Stimulated activated CD8-positive, alpha-beta memory T cell treated with anti-CD3 and anti-CD28 coated beads, Interleukin-12 subunit alpha, Interleukin-12 subunit beta, amount 100 ng/mL, for 24 hours (primary cell): ENCODE data around the gene EFCAB14.
"Not testable (repeated sequence)": the region's sequence is repeated elsewhere in the genome, so short reads cannot be mapped to it uniquely, and the experiment has no call there.

Experiments
- DNase-seq: peaks from one replicate; pipeline ENCODE4 v3.0.0-alpha.2; 2020; ENCODE audit errors: extremely low read depth

Gene EFCAB14

DNA sequence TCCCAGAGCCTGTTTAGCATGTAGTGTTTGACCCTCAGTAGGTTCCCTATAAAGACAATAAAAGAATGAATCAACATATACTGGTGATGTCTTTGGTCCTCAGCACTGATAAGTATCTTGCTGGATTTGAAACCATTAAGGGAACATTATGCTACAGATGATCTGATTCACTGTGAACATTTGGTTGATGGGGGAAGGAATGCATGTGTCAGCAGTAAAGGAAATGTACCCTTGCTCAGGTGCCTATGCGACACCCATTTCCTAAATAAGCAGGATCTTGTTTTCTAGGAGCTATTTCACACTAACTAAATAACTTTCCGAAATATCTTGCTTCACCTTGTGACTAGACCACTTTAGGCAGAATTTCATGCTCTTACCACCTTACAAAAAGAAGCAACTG lies 34.2 kb downstream of the EFCAB14 start:
- no peak for DNase-seq

DNA sequence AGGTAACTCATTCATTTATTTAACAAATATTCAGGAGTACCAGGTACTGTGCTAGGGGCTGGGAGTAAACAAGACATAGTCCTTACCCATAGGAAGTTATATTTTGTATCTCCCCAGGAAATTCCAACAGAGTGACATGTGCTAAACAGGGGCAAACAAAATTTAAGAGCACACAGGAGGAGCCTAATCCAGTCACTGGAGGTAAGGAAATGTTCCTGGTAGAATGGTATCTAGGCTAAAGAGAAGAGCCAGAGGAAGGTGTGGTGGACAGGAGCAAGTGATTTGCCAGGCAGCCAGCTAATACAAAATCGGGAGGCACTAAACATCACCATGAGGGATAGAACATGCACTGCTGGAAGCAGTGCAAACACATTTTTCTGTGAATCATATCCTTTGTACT lies 36.9 kb downstream of the EFCAB14 start:
- DNase-seq = no peak

DNA sequence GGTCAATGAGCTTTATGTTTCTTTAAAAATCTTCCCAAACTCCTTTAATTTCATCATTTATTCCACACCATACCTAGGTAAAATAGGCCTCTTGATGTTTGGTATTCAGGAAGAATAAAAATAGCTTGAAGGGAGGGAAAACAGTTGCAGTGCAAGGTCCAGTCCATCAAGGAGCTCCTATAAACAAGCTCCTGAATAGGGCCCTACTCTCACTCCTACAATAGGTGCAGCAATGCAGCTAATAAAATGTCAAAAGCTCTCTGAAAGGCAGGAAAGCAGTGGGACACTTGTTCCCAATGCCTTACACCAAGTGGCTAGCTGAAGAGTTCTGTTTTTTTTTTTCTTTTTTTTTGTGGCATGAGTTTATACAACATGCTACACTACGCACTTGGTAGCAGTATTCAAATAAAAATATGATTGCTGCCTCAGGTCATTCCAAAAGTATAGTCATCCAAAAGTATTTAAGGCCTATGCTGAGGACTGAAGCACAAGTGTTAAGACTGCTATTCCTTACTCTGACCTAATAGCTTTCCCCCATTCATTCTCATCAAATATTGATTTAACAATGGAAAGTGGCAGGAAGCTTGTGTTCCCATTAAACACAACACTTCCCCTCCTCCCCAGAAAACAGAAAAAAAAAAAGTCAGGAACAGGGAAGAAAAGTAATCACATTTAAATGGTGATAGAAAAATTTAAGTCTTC lies 37.4 kb downstream of the EFCAB14 start:
- DNase-seq = no peak

DNA sequence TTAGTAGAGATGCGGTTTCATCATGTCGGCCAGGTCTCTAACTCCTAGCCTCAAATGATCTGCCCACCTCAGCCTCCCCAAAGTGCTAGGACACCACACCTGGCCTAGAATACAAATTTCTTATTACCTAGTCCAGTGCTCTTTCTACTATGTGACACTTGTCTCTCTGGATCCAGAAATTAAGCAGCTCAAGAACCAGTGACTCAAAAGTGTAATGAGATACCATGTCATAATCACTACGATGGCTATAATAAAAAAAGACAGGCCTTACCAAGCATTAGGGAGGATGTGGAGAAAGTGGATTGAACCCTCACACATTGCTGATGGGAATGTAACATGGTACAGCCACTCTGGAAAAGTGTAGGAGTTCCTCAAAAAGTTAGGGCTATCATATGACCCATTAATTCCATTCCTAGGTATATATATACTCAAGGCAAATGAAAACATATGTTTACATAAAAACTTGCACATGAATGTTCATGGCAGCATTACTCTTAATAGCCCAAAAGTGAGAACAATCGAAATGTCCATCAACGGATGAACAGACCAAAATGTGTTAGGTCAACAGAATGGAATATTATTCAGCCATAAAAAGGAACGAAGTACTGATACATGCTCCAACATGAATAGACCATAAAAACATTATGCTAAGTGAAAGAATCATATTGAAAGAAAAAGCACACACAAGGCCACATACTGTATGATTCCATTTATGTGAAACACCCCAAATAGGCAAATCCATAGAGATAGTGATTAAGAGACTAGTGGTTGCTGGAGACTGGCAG lies 38.9 kb downstream of the EFCAB14 start:
- no peak for DNase-seq

DNA sequence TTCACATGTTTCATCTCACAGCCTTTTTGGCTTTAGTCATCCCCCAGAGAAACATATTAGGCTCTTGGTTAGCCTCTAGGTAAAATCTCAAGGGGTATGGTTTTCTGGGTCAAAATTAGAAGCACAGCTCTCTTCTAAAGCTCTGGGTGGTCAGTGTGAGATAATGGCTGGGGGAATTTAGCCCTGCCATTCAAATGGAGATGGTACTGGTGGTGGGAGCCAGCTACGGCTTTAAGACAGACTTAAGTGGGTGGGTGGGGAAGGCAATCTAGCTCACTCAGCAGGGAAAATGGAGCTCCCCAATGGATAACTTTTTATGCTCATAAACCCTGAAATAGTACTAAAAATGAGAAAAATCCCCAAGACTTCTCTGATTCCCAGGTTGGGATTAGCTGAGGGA lies 41.6 kb downstream of the EFCAB14 start:
- no peak for DNase-seq

DNA sequence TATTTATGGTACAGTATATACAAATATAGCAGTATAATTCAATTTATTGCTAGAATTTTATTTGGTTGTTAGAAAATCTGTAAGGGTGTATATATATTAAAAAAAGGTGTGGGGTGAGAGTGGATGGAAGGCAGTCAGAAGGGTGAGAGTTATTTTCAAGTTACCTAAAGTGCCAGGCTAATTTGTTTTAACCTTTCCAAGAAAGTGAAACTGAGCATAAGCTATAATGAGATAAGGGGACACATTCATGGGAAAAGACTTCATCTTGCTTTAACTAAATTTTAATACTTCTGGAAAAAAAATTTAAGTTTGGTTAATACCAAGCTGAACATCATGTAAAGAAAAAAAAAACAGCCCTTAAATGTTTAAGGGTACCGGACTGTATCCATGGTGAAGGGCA lies 42.4 kb downstream of the EFCAB14 start:
- DNase-seq = no peak

DNA sequence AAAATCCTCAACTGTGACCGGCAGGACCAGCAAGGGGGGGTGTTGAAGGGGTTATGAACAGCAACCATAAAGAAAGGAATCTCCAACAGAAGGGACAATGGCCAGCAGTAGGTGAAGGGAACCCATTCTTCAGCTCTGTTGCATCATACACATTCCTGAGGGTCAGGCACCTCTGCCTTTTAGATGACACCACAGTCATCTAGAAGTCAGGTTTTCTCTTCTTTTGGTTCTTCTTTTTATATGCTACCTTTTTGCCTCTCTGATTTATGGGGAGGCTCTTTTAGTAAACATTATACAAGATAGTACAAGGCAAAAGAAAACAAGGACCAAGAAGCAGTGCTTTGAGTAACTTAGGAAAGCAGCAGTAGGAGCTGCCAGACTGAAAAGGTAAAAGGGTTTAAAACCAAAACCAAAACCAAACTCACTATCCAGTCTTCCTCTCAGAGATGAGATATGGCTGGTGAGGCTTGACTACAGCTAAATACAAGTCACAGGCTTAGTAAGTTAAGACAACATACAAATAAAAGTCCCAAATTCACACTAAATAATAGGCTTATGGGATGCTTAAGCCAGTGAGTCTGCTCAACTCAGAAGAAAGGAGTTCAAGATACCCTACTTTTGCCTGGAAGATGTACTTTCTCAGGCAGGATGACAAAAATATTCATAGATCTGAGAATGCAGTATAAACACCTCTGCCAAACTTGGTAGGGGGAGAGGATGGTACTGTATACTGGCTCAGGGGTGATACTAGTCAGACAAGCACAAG lies 43.2 kb downstream of the EFCAB14 start:
- no peak for DNase-seq

DNA sequence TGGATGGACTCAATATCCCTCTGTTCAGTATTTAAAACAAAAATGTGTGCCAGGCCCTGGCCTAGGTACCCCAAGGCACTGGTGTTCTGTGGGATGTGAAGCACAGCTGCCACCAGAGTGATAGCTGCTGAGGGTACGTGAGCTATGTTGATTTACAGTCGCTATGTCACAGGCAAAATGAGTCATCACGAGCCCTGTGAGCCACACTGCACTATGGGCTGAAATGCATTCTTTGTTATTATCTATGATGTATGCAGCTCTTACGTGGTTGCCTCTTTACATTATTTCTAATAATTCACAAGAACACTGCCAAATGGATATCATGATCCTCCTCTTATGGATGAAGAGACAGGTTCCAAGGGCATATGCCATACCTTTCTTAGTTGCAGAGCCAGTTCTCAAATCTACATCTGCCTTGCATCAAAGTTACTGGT lies 45.1 kb downstream of the EFCAB14 start:
- DNase-seq = no peak

DNA sequence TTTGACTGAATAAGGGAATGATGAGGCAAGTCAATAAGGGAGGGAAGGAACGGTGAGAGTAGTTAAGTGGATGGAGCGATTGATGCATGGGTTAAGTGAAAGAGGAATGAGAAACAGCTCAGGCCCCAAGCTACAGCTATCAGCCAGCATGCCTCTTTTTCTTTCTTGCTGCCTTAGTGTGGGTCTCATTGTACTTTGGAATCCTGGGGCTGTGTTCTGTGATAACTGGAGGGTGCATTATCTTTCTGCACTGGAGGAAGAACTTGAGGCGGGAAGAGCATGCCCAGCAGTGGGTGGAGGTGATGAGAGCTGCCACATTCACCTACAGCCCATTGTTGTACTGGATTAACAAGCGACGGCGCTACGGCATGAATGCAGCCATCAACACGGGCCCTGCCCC lies 46.2 kb downstream of the EFCAB14 start:
- DNase-seq = no peak

DNA sequence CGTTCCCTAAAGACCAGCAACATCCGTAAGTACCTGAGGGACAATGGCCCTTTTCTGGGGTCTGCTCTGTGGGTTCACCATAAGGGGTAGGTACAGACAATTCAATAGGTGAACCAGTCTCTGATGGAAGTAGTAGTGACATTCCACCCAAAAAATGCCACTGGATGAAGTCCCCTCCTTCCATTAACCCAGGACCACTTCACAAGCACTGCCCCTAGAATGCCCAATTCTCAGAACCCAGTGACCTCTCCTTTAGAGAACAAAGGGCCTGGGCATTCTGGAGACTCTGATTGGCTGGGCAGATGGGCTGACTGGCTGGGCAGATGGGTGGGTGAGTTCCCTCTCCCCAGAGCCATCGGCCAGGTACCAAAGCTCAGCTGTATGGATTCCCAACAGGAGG lies 47.4 kb downstream of the EFCAB14 start, which contains the start of gene TEX38:
TEX38 (plus strand) TSS at position 301 of the 400 bp plus-strand sequence; CDS start at position 382, 81 bp downstream.
- DNase-seq = no peak

DNA sequence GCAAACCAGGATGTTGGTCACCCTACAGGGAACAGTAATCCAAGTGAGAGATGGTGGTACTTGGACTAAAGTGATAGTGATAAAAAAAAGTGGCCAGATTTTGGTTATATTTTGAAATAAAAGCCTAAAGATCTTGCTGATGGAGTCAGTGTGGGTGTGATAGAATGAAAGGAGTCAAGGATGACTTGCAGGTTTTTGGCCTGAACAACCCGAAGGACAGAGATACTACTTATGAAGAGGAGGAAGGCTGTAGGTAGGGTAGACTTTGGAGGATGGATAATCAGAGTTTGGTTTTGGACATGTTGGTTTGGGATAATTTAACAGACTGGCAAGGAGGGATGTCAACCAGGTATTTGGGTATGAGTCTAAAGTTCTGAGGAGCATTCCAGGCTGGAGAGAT lies 48.8 kb downstream of the EFCAB14 start:
- no peak for DNase-seq

DNA sequence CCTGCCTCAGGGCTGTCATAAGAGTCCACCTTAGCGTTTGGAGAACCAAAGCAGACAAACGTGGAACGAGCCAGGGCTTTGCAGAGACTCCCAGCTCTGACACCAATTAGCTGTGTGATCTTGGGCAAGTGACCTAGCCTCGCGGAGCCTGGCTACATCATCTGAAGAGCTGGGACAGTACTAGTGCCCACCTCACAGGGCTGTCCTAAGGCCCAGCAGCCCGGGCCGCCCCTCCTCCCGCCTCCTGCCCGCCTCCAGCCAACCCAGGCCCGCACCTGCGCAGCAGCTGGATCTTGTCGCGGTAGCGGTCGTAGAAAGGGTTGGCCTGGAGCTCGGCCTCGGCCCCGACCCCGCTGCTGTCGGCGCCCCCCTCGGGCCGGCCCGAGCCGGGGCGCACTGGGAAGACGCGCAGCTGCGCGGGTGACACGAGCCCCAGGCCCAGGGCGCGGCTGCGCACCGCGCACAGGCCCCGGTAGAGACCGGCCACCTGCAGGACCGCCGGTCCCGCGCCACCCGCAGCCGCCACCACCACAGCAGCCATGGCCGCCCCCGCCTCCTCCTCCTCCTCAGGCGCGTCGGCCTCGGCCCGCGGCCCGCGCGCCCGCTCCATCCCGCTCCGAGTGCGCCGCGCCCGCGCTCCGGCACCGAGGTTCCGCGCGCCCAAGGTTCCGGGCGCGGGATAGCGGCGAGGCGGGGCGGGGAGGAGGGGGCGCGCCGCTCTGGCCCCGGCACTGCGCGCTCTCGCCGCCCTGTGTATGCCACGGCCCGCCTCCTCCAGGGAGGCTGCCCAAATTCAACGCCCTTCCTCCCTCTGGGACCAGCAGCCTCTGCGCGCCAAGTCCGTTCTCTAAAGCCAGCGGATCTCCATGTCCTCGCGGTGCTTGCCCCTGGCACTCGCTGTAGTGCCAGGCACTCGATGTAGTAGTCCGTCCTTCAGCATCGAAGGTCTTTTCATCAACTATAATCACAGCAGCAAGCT lies 50.8 kb downstream of the EFCAB14 start, which contains the start of gene ATPAF1:
ATPAF1 (minus strand) TSS at position 583 of the 979 bp plus-strand sequence; CDS start at position 541, 42 bp downstream.
- peak; percentile 24 for DNase-seq

DNA sequence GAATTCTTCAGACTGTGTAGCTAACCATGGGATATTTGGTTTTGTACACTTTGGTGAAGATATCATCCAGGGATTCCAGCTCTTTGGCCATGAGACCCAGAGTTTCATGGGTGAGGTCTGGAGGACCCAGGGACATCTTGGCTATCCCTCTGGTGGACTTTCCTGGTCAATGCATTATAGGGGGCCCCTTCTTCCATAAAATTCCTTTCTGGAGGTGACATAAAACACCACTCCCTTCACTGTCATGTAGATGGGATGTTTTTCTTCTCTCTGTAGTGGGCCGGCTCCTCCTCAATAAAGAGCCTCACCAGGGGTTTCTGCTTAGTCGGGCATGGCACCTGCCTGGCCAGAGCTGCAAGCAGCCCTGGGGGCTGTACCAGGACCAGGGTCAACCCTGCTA lies 52.9 kb downstream of the EFCAB14 start:
- no peak for DNase-seq

DNA sequence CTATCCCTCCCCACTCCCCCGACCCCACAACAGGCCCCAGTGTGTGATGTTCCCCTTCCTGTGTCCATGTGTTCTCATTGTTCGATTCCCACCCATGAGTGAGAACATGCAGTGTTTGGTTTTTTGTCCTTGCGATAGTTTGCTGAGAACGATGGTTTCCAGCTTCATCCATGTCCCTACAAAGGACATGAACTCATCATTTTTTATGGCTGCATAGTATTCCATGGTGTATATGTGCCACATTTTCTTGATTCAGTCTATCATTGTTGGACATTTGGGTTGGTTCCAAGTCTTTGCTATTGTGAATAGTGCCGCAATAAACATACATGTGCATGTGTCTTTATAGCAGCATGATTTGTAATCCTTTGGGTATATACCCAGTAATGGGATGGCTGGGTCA lies 56.0 kb downstream of the EFCAB14 start:
- not testable (repeated sequence) for DNase-seq

DNA sequence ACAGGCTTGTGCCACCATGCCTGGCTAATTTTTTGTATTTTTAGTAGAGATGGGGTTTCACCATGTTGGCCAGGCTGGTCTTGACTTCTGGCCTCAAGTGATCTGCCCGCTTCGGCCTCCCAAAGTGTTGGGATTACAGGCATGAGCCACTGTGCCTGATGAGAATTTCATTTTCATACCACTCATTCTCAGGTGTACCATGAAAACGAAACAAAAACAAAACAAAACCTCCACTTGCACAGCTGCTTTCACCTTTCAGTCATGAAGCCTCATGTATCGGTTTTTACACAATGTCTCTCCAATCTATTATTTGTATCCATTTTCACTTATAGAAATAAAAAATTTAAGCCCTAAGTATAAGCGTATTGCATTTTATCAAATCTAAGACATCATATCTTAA lies 58.8 kb downstream of the EFCAB14 start:
- not testable (repeated sequence) for DNase-seq

DNA sequence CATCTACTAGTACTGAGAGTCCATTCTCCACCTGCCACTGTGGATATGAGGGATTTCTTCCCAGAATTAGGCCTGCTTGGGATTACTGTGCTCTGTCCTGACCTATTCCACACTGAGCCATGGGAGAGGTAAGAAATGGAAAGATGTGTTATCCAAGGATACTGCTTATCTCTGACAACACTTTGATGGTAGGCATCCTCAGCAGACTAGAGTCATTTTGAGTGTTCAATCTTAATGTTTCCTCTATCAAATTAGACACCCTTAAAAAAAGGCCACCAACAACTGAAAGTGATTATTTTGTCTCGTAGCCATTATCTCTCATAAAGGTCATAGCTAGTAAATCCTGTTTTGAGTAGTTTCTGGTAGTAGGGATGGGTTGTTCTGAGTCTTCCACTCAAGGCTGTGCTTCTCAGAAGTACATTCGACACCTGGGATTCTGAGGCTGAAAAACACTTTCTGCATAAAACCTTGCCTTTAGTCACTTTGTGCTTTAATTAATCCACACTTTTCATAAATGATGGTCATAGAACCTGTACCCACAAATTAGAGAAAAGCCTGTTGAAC lies 59.5 kb downstream of the EFCAB14 start:
- DNase-seq = no peak

DNA sequence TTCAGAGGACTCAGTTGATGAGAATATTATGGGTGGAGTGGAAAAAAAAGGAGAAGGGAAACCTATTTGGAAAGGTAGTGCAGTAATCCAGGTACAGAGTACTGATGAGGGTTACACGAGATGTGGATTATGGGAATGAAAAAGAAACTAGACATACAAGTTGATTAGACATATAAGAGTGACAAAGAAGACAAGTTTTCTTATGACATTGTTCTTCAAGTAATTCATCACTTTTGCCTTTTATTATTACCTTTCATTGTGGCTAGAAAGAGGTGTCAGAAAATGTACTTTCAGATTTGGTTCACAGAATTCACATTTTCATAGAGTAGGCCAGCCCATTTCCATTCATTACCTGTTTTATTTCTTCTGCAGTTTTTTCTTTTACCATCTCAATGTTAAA lies 61.1 kb downstream of the EFCAB14 start:
- no peak for DNase-seq

DNA sequence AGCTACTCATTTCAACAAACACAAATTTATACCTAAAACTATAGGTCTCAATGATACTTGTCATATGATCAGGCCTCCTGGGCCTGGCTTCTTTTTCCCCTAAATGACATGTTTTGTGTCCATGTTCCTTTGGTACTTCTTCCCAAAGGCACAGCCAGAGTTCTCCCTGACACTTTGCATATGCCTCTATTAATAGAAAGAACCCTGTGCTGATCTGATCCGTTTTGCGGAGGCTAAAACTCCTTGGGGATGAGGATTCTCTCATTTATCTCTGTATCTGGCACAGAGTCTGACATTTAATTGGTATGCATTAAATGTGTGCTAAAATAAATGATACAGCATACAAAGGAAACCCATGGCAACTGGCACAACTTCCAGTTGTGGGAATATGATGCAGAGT lies 62.3 kb downstream of the EFCAB14 start:
- DNase-seq = no peak

DNA sequence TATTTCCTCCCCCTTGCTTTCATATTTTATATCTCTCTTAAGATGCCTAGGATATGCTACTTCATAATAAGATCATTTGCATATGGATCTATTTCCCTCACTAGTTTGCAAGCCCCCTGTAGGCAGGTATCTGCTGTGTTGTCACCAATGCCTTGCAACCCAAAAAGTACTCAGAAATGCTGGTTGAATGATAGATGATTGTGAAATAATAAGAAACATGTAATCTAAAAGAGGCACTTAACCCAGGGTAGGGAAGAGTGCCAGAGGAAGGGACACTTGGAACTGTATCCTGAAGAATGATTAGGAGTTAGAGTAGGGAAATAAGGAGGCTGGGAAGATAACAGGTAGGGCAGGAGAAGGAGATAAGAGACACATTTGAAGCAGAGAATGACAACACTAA lies 63.1 kb downstream of the EFCAB14 start:
- no peak for DNase-seq

DNA sequence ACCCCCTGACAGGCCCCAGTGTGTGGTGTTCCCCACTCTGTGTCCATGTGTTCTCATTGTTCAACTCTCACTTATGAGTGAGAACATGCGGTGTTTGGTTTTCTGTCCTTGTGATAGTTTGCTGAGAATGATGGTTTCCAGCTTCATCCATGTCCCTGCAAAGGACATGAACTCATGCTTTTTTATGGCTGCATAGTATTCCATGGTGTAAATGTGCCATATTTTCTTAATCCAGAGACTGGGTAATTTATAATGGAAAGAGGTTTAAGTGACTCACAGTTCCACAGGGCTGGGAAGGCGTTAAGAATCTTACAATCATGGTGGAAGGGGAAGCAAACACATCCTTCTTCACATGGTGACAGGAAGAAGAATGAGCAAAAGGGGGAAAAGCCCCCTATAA lies 64.2 kb downstream of the EFCAB14 start:
- DNase-seq = not testable (repeated sequence)

DNA sequence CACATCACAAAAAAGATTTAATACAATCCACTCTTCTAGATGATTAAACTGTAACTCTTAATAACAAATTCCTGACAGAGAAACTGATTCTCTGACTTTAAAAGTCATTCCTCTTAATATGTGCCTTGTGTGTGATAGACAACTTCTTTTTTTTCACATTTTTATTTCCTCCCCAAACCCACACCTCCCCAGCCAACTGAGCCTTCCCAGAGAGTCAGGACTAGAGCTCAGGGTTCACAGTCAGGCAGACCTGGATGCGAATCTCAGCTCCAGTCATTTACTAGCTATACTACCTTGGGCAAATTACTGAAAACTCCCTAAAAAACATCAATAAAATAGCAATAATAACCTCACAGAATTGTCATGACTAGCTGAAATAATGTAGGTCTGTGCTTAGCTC lies 64.9 kb downstream of the EFCAB14 start:
- DNase-seq = no peak
